GM12878 (cell line): ENCODE data around the gene CCDC66. TPM values are rescaled to one million over a fixed set of nuclear protein-coding genes. Genes with fewer than 3 reads are reported as not detected.

Experiments
- ATAC-seq: fragments of 200-7000 bp; cut with Tn5 transposase; 3 replicates; pipeline ENCODE4 v1.9.1; 2020; ENCODE audit warnings: mild to moderate bottlenecking, moderate library complexity
- BruUV-seq: library from RNA; stranded (reverse); fragments of 400-500 nt; replicated peaks from 2 replicates; lab custom pipeline; 2021; lab: Mats Ljungman, UMichigan
- CTCF ChIA-PET: fragments of 300-600 bp; sonication (Branson Sonifier 250); formaldehyde crosslinking; extraction: SDS; loops from one replicate; lab custom pipeline; 2021; ENCODE audit warnings: inconsistent platforms; lab: Yijun Ruan, JAX
- POLR2A ChIA-PET: fragments of 350-600 bp; formaldehyde crosslinking; extraction: SDS; loops from one replicate; lab custom pipeline; 2021; ENCODE audit warnings: inconsistent platforms; lab: Charles Lee
- RAD21 ChIA-PET: fragments of 300-600 bp; sonication (Branson Sonifier 250); formaldehyde crosslinking; loops from one replicate; lab custom pipeline; 2023; ENCODE audit warnings: antibody characterized with exemption; ENCODE audit not compliant: unreplicated experiment; lab: Charles Lee
- SMC1A ChIA-PET: fragments of 300-600 bp; sonication (Branson Sonifier 250); formaldehyde crosslinking; loops from one replicate; lab custom pipeline; 2023; ENCODE audit not compliant: unreplicated experiment, uncharacterized antibody; lab: Charles Lee
- DNase-seq: peaks from one replicate; pipeline ENCODE4 v3.0.0-alpha.2; 2011; ENCODE audit warnings: low read depth, low spot score
- FAIRE-seq: peaks from 3 replicates; lab custom pipeline; 2011; peaks lifted over from hg19 to GRCh38; lab: Jason Lieb, UNC
- H2AFZ ChIP-seq: 2 replicates; pipeline ENCODE4 v1.6.0; 2011; ENCODE audit warnings: low read depth, low read length, control low read depth; ENCODE audit not compliant: control insufficient read depth
- H3K27ac ChIP-seq: 2 replicates; pipeline ENCODE4 v1.5.1; 2011; ENCODE audit warnings: control low read depth; ENCODE audit not compliant: control insufficient read depth, insufficient read depth
- H3K27me3 ChIP-seq, 2 experiments: replicated peaks in 1 of 2; 2 replicates each; pipeline versions ENCODE4 v1.6.0 to v1.6.1; 2011; ENCODE audit warnings: low read length in 1 of 2; ENCODE audit not compliant: control insufficient read depth in 2 of 2, insufficient read depth in 2 of 2
- H3K36me3 ChIP-seq, 2 experiments: 2 replicates each; pipeline ENCODE4 v1.5.1; 2011; ENCODE audit warnings: low read length in 1 of 2; ENCODE audit not compliant: control insufficient read depth in 2 of 2, insufficient read depth in 2 of 2
- H3K4me1 ChIP-seq: 2 replicates; pipeline ENCODE4 v1.6.1; 2011; ENCODE audit warnings: mild to moderate bottlenecking, low read length, moderate library complexity, mixed read lengths; ENCODE audit not compliant: control insufficient read depth, insufficient read depth
- H3K4me2 ChIP-seq: 2 replicates; pipeline ENCODE4 v1.6.0; 2011; ENCODE audit warnings: control low read depth; ENCODE audit not compliant: control insufficient read depth, insufficient read depth
- H3K4me3 ChIP-seq: fragments of 200-600 bp; sonication (generic); 2 replicates; pipeline ENCODE4 v1.5.1; 2016
- H3K79me2 ChIP-seq: 2 replicates; pipeline ENCODE4 v1.6.0; 2011; ENCODE audit warnings: low read length; ENCODE audit not compliant: control insufficient read depth, insufficient read depth
- H3K9ac ChIP-seq: 2 replicates; pipeline ENCODE4 v1.8.0; 2011; ENCODE audit warnings: low read length, control low read depth, mixed read lengths; ENCODE audit not compliant: control insufficient read depth, insufficient read depth
- H3K9me3 ChIP-seq: replicated peaks from 3 replicates; pipeline ENCODE4 v1.5.1; 2011; ENCODE audit warnings: mild to moderate bottlenecking, low read length; ENCODE audit not compliant: control insufficient read depth, insufficient read depth
- H4K20me1 ChIP-seq: 2 replicates; pipeline ENCODE4 v1.6.0; 2011; ENCODE audit not compliant: control insufficient read depth, insufficient read depth
- BACH1 ChIP-seq: fragments of 450-650 bp; IDR thresholded peaks from 2 replicates; pipeline ENCODE4 v1.6.1; 2017; ENCODE audit warnings: mild to moderate bottlenecking, borderline replicate concordance
- CTCF ChIP-seq, 3 experiments: IDR thresholded peaks in 2 of 3; conservative IDR thresholded peaks in 1 of 3; 2 replicates each; pipeline ENCODE4 v1.5.1; 2011; ENCODE audit warnings: low read depth in 3 of 3, low read length in 3 of 3, mild to moderate bottlenecking in 3 of 3, control low read depth in 2 of 3, moderate library complexity in 2 of 3, inconsistent platforms in 1 of 3, mixed read lengths in 1 of 3; ENCODE audit not compliant: control insufficient read depth in 2 of 3, insufficient read depth in 1 of 3; ENCODE audit errors: extremely low read depth in 1 of 3
- ETV6 ChIP-seq, 2 experiments: fragments of 450-650 bp in 1 of 2; IDR thresholded peaks in 1 of 2; conservative IDR thresholded peaks in 1 of 2; 2 replicates each; pipeline ENCODE4 v1.6.1; 2014; ENCODE audit warnings: antibody characterized with exemption in 1 of 2, borderline replicate concordance in 1 of 2, low read depth in 1 of 2, mild to moderate bottlenecking in 1 of 2, moderate library complexity in 1 of 2
- HDAC6 ChIP-seq: fragments of 200-600 bp; sonication (generic); IDR thresholded peaks from one replicate; pipeline ENCODE4 v1.8.0; 2017; ENCODE audit warnings: antibody characterized with exemption; ENCODE audit not compliant: unreplicated experiment
- IKZF2 ChIP-seq, 2 experiments: fragments of 450-650 bp; IDR thresholded peaks; 2 replicates each; pipeline ENCODE4 v1.6.1; 2017; ENCODE audit warnings: mild to moderate bottlenecking in 2 of 2, moderate library complexity in 2 of 2
- IRF5 ChIP-seq: fragments of 450-650 bp; IDR thresholded peaks from 2 replicates; pipeline ENCODE4 v1.6.1; 2017; ENCODE audit warnings: borderline replicate concordance
- MTA3 ChIP-seq: IDR thresholded peaks from 2 replicates; pipeline ENCODE4 v1.6.1; 2012; ENCODE audit warnings: low read length, inconsistent platforms, borderline replicate concordance
- RAD21 ChIP-seq: IDR thresholded peaks from 2 replicates; pipeline ENCODE4 v1.6.1; 2011; ENCODE audit warnings: mild to moderate bottlenecking, low read depth, low read length, moderate library complexity; ENCODE audit not compliant: insufficient read depth
- SIN3A ChIP-seq: IDR thresholded peaks from 2 replicates; pipeline ENCODE4 v1.6.1; 2012; ENCODE audit warnings: low read depth, low read length, improper control_type of control experiment
- SMARCA5 ChIP-seq: fragments of 450-650 bp; IDR thresholded peaks from 2 replicates; pipeline ENCODE4 v1.6.1; 2017; ENCODE audit warnings: mild to moderate bottlenecking
- ZNF274 ChIP-seq: IDR thresholded peaks from one replicate; pipeline ENCODE4 v1.8.0; 2011; ENCODE audit not compliant: insufficient read length, insufficient read depth
- ZNF622 ChIP-seq: fragments of 450-650 bp; IDR thresholded peaks from 2 replicates; pipeline ENCODE4 v1.6.1; 2017; ENCODE audit warnings: mild to moderate bottlenecking, inconsistent platforms
- ZZZ3 ChIP-seq: IDR thresholded peaks from 2 replicates; pipeline ENCODE4 v1.6.1; 2011; ENCODE audit warnings: low read depth; ENCODE audit not compliant: control insufficient read depth, insufficient read length
- WGBS: methylation state at CpG from one replicate; pipeline ENCODE4 v1.1.6; 2016; ENCODE audit warnings: low lambda C conversion rate; ENCODE audit not compliant: insufficient replicate concordance, insufficient coverage; ENCODE audit errors: missing lambda C conversion rate; 5-methylcytosine and 5-hydroxymethylcytosine counted together
- in situ Hi-C: fragments of 300-500 bp; cut with MboI; formaldehyde crosslinking; loops from 9 replicates; pipeline ENCODE4 v1.14.3; 2018; ENCODE audit warnings: mixed read lengths
- intact Hi-C: fragments of 100-400 bp; cut with micrococcal nuclease; formaldehyde crosslinking; loops from one replicate; pipeline ENCODE4 v1.14.2; 2022; ENCODE audit not compliant: unreplicated experiment
- polyA plus RNA-seq, 11 experiments: library from polyadenylated mRNA; depleted of rRNA in 4 of 11; unstranded in 6 of 11; stranded (reverse) in 5 of 11; fragments of >200 nt; fragmentation: Nextera tagmentation in 4 of 11; fragmentation: Illumina TruSeq in 1 of 11; extraction: Ambion mirVana in 4 of 11; extraction: Trizol in 1 of 11; gene quantifications; 1 replicate in 1 of 11; 2 replicates in 10 of 11; pipeline versions ENCODE4 v1.2.1 to v1.2.3, GENCODE V29; 2011 to 2016; ENCODE audit warnings: inconsistent platforms in 2 of 11, missing spikeins in 2 of 11, low read depth in 1 of 11
- total RNA-seq, 4 experiments: library from RNA; depleted of rRNA in 3 of 4; stranded (reverse); fragments of >200 nt in 3 of 4; fragmentation: Illumina TruSeq in 1 of 4; extraction: Trizol in 1 of 4; gene quantifications; 2 replicates each; pipeline versions ENCODE4 v1.2.1 to v1.2.3, GENCODE V29; 2013 to 2021

CCDC66 gene
- total and polyA plus RNA-seq, 10 of the 15 experiments (the other 5 are each of a cell fraction or from before 2014, with no cell fraction given), result 9.4 to 31.9 (median 18.1) TPM

- peak; percentile 3 for DNase-seq
- TF ChIP-seq ZNF274, result no peak
- TF ChIP-seq ZNF622, result no peak
- TF ChIP-seq CTCF (IDR thresholded peaks at IDR 0.05 in 2 of 3, conservative IDR thresholded peaks at IDR 0.05 in 1 of 3; ENCODE audit: control insufficient read depth in 2 of 3, extremely low read depth in 1 of 3, insufficient read depth in 1 of 3, low read depth in 3 of 3, low read length in 3 of 3), result no peak
- no peak for TF ChIP-seq MTA3
- TF ChIP-seq SIN3A, result no peak
- TF ChIP-seq IRF5, result no peak
- TF ChIP-seq ETV6 (conservative IDR thresholded peaks at IDR 0.05 in 1 of 2, IDR thresholded peaks at IDR 0.05 in 1 of 2; ENCODE audit: borderline replicate concordance in 1 of 2, low read depth in 1 of 2), result no peak
- no peak for TF ChIP-seq SMARCA5
- TF ChIP-seq HDAC6, result no peak
- TF ChIP-seq RAD21, result no peak
- no peak for TF ChIP-seq IKZF2 (IDR thresholded peaks at IDR 0.05)
- no peak for TF ChIP-seq ZZZ3
- TF ChIP-seq BACH1, result no peak
- peaks cover 0 to 17% of the 10 kb centered on the region in 2 experiments; a peak in 1 of 4 replicates for H3K36me3 ChIP-seq
- 93% methylated on average over 2 of the region's 2 CpGs for WGBS
- FAIRE-seq, result no peak
- no peaks in the 10 kb centered on the region for H3K9me3 ChIP-seq
- H3K4me1 ChIP-seq, result no peaks in the 10 kb centered on the region
- in situ Hi-C loops (no loop called here), intact Hi-C loops (no loop called here)
- BruUV-seq, result no TSS peak
- H3K79me2 ChIP-seq, result no peaks in the 10 kb centered on the region
- ChIA-PET SMC1A (interaction anchor here (0.7 to 2.1 kb wide), 10 partner anchors 10 to 360 kb away, joined by 3 to 5 read pairs (median 4); partner anchors contain the start of gene CCDC66), RAD21 (interaction anchor here (0.8 to 1.8 kb wide), 4 partner anchors 19 to 360 kb away, joined by 3 to 5 read pairs (median 3); no protein-coding TSS in a partner anchor), CTCF (interaction anchor here (0.7 to 1.1 kb wide), 4 partner anchors 10 to 172 kb away, joined by 3 to 8 read pairs (median 4); partner anchors contain the start of genes ARHGEF3 and CCDC66), POLR2A (interaction anchor here (0.6 to 0.7 kb wide), 2 partner anchors 8 to 1587 kb away, joined by 3 read pairs; no protein-coding TSS in a partner anchor)
- H3K4me3 ChIP-seq, result no peak overlapping the region
- H3K9ac ChIP-seq, result no peak overlapping the region
- no peaks in the 10 kb centered on the region for H4K20me1 ChIP-seq
- no peak overlapping the region for H3K4me2 ChIP-seq
- ATAC-seq, result peak; percentile 85
- H2AFZ ChIP-seq, result no peak overlapping the region
- no peaks in the 10 kb centered on the region for H3K27me3 ChIP-seq
- no peak overlapping the region for H3K27ac ChIP-seq
Observed at GRCh38 chr3:56629047-56629446, 72.1 kb downstream of the CCDC66 start.
